ENCODE measurements around the gene ZNF438. TPM values are rescaled to one million over a fixed set of nuclear protein-coding genes. Genes with fewer than 3 reads are reported as not detected.
A peak's percentile ranks its signal among the peaks of the same experiment; 100 is the strongest.

ZNF438 gene
- total RNA-seq, 4 donors from 2014 or later = 10.3 to 14.6 (median 13.6) TPM

GRCh38 chr10:30822693-30823465 is 208.8 kb downstream of the ZNF438 start:
- no peaks in the 10 kb centered on the region for H3K9me3 ChIP-seq
- peaks cover 0 to 49% (median 13%) of the 10 kb centered on the region in 3 donors for H3K4me1 ChIP-seq
- 89 to 93% methylated on average over 4 to 10 of the region's 10 CpGs for WGBS, 2 donors (ENCODE audit: low coverage in 1 of 2)
- no peak for ATAC-seq
- peaks cover 7% of the 10 kb centered on the region for H3K27me3 ChIP-seq
- H3K27ac ChIP-seq = no peak overlapping the region
- no peak overlapping the region for H3K4me3 ChIP-seq
- H3K36me3 ChIP-seq = no peaks in the 10 kb centered on the region
- TF ChIP-seq POLR2AphosphoS5 (IDR thresholded peaks at IDR 0.05) (no peak), EP300 (IDR thresholded peaks at IDR 0.05) (no peak), POLR2A (IDR thresholded peaks at IDR 0.05) (no peak), CTCF (IDR thresholded peaks at IDR 0.05) (no peak)

GRCh38 chr10:30821994-30822692 is 209.5 kb downstream of the ZNF438 start:
- Histone ChIP-seq H3K27ac (peak overlapping the region in 1 of 4 donors; percentile 40), H3K4me1 (peaks cover 0 to 49% (median 14%) of the 10 kb centered on the region in 3 donors), H3K27me3 (peaks cover 7% of the 10 kb centered on the region), H3K36me3 (no peaks in the 10 kb centered on the region), H3K4me3 (no peak overlapping the region), H3K9me3 (no peaks in the 10 kb centered on the region)
- no peak for ATAC-seq
- TF ChIP-seq CTCF (IDR thresholded peaks at IDR 0.05) = no peak
- TF ChIP-seq POLR2A (IDR thresholded peaks at IDR 0.05) = no peak
- TF ChIP-seq POLR2AphosphoS5 (IDR thresholded peaks at IDR 0.05) = no peak
- no peak for TF ChIP-seq EP300 (IDR thresholded peaks at IDR 0.05)
- WGBS, 2 donors (ENCODE audit: low coverage in 1 of 2) = 59 to 87% methylated on average over 7 to 12 of the region's 17 CpGs

- Histone ChIP-seq H3K4me3 (no peak overlapping the region), H3K27ac (peak overlapping the region in 2 of 4 donors; percentile 40 to 81), H3K36me3 (no peaks in the 10 kb centered on the region), H3K27me3 (peaks cover 7% of the 10 kb centered on the region), H3K4me1 (peaks cover 0 to 56% (median 14%) of the 10 kb centered on the region in 3 donors), H3K9me3 (no peaks in the 10 kb centered on the region)
- no peak for ATAC-seq
- WGBS, 2 donors (ENCODE audit: low coverage in 1 of 2) = 48 to 86% methylated on average over 4 to 5 of the region's 10 CpGs
- TF ChIP-seq POLR2AphosphoS5 (IDR thresholded peaks at IDR 0.05) (no peak), POLR2A (IDR thresholded peaks at IDR 0.05) (no peak), EP300 (IDR thresholded peaks at IDR 0.05) (no peak), CTCF (IDR thresholded peaks at IDR 0.05) (no peak)
Measured at GRCh38 chr10:30821261-30821993, 210.2 kb downstream of the ZNF438 start.

DNA sequence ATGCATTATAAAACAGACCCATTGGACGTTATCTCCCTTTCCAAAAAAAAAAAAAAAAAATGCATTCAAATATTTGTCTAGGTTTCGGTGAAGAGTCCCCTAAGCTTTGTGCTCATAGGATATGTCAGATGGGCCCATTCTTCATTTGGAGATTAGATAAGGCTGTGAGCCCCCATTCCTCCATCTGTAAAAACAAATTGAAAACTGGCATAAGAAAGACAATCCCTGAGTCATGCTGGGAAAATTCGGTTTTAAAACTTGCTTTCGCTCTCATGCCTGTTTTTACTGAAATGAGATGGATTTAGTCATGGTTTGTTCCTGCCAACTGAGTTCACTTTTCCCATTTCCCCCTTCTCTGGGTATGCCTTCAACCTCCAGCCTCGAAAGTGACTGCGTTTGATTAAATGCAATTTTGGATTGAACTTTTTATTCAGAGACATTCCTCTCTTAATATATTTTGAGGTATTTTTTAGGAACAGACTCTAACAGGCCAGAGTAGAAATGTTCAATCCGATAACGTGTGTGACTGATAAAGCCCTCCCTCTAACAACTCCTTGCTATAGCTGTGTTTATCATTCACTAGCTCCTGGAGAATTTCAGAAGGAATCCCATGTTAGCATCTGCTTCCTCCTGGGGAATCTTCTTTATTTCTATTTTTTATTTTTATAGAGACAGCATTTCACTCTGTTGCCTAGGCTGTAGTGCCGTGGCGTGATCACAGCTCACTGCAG is 211.2 kb downstream of the ZNF438 start:
- H3K4me3 ChIP-seq = no peak overlapping the region
- H3K27me3 ChIP-seq = peaks cover 7% of the 10 kb centered on the region
- H3K27ac ChIP-seq = peak overlapping the region in 3 of 4 donors; percentile 40 to 81 (median 57)
- no peaks in the 10 kb centered on the region for H3K36me3 ChIP-seq
- peaks cover 0 to 65% (median 14%) of the 10 kb centered on the region in 3 donors for H3K4me1 ChIP-seq
- ATAC-seq = peak; percentile 21
- 32 to 55% methylated on average over 8 to 10 of the region's 10 CpGs for WGBS, 2 donors (ENCODE audit: low coverage in 1 of 2)
- no peaks in the 10 kb centered on the region for H3K9me3 ChIP-seq
- TF ChIP-seq POLR2AphosphoS5 (IDR thresholded peaks at IDR 0.05) = peak; percentile 52
- TF ChIP-seq POLR2A (IDR thresholded peaks at IDR 0.05) = no peak
- no peak for TF ChIP-seq EP300 (IDR thresholded peaks at IDR 0.05)
- TF ChIP-seq CTCF (IDR thresholded peaks at IDR 0.05) = no peak
